Right kidney (tissue), 1 donor: ENCODE results near the gene STK10.

Source experiments
- DNase-seq: peaks from one replicate; pipeline ENCODE4 v3.0.0-alpha.2; 2016

STK10 gene

DNA sequence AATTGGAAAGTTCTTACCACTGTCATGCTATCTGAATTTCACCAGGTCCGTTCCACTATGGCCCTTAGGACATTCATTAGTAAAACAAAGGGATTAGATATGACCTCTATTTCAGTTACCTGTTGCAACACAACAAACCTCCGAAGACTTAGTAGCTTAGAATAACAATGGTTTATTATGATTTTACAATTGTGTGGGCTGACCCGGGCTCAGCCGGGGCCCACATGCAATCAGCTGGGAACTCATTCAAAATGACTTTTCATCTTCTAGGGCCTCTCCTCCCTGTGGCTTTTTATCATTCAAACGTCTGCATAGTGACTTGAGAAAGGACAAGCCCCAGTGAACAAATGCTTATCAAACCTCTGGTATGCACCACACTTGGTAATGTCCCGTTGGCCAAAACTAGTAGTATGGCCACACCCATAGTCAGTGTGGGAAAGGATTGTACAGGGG is 179.3 kb downstream of the STK10 start:
- DNase-seq = no peak

DNA sequence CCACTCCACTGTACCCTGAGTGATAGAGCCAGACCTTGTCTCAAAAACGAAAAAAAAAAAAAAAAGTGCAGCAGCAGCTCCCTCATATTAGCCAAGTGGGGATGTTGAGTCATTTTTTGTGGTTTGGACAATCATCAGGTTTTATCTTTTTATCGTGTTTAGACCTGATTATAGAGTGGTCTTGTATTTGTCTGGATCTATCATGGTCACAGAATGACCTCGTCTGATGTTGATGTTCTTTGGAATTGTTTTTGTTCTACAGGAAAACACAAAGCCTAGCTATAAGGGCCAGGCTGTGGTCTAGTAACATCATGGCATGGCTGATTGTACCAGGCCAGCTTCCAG is 179.9 kb downstream of the STK10 start:
- no peak for DNase-seq

DNA sequence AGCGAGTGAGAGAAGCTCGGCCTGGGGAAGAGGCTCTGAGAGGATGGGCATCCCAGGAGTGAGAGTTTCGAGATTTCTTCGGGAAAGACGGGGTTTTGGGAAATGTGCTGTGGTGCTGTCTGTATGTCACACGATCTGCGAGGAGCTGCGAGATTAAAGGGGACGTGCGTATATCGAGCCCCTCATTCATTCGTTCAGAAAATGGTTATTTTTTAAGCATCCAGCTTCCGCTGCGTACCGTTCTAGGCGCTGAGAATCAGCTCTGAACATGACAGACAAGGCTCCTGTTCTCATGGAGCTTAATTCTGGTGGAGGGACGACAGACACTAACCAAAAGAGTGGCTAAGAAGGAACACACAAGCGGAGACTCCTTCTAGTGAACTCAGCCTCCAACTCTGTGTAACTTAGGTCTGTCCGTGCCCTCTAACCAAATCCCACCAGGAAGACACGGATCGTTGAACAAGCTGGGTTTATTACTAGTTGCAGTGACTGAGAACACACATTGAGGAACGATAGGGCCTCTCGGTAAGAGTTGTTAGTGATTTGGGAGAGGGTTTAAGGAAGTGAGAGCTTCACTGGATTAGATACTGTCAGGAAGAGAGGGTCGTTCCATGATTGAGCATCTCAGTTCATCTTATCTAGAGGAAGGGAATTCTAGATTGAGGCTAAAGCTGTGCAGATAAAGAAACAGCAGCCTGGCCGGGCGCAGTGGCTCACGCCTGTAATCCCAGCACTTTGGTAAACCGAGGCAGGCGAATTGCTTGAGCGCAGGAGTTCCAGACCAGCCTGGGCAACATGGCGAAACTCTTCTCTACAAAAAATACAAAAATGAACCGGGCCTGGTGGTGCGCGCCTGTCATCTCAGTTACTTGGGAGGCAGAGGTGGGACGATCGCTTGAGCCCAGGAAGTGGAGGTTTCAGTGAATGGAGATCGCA is 180.6 kb downstream of the STK10 start:
- no peak for DNase-seq

DNA sequence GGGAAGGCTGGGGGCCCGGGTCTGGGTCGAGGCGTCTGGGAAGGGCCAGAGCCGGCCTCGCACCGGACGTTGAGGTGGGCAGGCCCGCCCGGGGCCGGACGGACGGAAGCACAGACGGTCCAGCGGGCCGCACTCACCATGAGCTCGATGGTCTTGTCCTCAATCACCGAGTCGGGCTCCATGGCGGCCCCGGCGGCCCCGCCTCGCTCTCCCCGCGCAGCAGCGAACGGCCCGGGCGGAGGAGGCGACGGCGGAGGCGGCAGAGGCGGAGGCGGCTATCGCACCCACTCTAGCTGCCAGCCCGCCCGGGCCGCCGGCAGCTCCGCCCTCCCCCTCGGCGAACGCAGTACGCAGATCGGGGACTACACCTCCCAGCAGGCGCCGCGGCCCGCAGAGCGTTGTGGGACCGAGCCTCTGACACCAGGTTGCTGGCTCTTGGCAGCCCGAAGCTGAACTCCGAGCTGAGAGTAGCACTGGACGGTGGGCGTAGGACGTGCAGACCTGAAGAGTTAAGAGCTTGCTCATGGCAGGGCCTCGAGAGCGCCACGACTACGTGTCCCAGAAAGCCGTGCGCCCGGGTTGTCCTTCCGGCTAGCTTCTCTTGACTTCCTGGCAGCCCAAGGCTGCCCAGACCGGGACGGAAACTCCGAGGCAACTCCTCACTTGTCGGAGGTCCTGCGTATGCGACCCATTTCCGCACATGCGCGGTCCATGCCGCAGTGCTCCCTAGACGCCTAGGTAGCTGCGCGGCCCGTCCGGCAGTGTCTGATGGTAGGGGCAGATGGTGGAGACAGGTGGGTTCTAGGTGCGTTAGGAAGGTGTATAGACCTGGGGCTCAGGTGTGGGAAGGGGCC is 181.5 kb downstream of the STK10 start, which contains the start of gene FBXW11:
TSS of gene FBXW11 (minus strand) at position 318 of the 854 bp plus-strand sequence. CDS start at position 182, 136 bp downstream.
- peak; percentile 100 for DNase-seq

DNA sequence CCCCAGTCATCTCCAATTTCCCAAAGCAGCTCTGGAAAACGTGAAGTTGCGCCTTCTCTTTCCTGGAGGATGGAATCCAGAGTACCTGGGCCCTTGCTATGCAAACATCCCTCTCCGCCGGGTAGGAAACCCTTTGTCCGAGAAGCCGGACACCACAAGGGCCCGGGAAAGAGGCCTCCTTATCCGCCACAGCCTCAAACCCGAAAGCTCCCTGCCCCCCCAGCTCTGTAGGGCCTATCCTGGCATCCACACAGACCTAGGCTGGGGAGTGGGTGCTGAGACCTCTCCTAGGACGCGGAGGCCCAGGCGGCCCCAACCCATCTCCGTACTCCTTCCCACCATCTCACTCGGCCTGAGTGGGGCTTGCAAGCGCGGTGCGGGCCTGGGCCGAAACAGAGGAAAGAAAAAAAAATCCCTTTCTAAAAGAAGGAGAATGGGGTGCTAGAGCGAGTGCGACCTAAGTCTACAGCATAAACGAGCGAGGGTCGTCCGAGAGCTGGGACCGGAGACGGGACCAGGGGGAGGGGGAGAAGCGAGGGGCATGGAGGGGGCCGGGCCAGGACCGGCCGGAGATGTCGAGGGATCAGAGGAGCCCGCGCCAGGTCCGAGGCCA is 182.2 kb downstream of the STK10 start:
- DNase-seq = peak; percentile 86

DNA sequence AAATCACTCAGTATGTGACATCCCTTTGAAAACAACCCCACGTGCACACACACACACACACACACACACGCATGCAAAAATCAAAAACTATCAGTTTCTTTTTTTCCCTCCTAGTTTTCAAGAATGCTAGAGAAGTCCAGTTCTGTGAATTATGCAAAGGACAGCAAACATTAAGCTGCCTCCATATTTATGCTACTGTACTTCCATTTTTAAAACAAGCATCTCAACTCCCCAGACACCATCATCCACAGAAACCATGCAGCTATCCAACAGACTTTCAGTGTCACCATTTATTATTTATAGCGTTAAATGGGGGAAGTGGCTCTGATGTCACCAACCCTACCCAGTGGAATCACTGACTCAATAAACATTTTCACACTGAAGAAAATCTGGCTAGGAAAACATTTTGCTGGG is 183.2 kb downstream of the STK10 start:
- DNase-seq = no peak

DNA sequence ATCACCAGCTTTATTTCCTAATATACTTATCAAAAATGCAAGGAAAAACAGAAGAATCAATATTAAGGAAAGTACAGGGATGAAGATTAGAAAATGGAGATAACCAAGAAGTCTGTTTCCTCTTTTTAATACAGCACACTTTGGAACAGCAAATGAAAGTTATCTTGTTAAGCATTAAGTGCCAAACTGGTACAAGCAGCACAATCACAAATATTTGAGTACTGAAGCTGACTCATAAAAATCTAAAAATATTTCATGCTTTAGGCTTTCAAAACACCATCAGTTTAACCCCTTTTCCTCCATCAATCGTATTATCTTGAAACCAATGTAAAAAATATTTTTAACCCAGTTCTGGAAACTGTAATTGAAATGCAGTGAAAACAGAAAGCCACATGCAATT is 184.3 kb downstream of the STK10 start:
- no peak for DNase-seq

DNA sequence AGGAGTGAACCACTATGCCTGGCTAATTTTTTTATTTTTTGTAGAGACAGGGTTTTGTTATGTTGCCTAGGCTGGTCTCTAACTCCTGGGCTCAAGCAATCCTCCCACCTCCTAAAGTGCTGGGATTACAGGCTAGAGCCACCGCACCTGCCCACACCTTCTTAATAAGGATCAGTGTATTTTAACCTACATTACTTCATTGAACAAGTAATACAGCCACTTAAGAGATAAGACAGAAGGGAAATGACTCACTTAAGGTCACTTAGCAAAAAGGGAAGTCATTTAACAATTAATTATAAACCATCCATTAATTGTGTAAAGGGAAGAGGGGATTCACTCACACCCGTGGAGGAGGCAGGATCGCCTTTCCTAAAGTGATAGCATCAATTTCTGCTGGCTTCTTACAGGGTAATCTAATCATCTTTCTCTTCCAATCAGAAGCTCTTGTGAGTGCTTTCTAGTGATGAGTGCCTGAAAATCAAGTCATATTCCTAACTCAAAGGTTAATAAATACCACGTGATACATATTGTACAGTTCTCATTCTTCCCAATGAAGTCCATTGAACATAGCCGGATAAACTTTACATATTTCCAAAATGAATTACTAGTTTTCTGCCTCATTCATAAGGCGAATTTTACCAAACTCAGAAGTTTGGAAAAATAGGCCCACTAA is 185.0 kb downstream of the STK10 start:
- DNase-seq = no peak

DNA sequence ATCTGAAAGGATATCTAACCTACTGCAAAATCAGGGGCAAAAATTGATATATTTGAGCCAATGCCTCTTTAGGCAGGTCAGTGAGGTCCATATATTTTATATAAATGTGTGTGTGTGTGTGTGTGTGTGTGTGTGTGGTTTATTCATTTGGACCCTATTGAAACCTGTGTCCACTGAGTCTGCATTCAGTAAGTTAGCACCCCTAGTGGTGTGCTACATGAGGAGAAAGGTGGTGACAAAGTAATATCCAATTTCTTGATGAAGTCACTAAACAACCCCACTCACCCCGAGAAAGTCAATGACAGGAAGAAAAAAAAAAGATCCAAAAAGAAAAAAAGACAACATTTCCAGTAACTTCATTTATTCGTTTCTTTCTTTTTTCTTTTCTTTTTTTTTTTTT is 185.7 kb downstream of the STK10 start:
- peak; percentile 7 for DNase-seq

DNA sequence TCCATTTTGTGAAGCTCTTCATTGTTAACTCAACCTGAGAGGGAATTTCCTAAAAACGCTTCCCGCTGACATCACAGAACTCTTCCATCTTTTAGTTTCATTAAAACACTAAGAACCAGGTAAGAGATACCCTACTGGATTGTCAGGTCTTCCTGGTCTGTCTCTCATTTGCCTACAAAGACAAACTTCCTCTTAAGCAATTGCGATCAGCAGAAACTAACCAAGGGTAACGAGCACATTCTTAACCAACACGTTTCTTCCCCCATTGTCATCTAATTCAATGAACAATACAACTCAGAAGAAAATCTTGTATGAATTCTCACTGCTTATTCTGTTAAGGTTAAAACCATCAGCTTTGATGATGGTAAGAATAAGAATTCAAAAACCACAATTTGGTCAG is 188.1 kb downstream of the STK10 start:
- no peak for DNase-seq

DNA sequence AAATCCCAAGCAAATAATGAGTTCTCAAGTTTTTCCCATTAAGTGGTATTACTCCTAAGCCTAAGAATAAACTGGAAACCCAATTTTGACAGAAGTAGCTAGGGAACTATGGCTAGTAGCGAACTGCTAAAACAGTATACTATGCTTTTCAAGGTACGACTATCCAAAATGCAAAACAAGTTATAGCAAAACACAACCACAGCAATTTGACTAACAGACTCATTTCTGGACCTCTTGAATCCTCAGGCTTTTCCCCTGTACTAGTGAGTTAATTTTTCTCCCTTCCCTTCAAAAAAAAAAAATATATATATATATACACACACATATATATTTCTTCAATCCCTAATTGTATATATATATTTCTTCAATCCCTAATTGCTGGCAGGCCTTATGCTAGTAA is 188.9 kb downstream of the STK10 start:
- DNase-seq = no peak

DNA sequence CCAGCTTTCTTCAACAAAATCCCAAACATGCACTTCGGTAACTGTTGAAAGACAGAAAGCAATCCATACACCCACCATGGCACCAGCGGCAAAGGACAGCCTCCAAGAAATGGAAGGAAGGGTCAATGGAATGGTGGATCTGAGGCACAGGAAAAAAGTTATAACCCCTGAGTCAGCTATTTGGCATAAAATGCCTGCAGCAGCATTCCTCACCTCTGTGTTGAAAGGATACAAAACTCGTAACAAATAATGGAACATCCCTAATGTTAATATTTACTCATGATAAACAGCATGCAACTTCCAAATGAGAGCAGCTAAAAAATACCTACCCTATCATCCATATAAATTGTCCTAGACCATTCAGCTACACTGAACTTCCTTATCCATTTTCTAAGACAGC is 191.0 kb downstream of the STK10 start:
- DNase-seq = no peak

DNA sequence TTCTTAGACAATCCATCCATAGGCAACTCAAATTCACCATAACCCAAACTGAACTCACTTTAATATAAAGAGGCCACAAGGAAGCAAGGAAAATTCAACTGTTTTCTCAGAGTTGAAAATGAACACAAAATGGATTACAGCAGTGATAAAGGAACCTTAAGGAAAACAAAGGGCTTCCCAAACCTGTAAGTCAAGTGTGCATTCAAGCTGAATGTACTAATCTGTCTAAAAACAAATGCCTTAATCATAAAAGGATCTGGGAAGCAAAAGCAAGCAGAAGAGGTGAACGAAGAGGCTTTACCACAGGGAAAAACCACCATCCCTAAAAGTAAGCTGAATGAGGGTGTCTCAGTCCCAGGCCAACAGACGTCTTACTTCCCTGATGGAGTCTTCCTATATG is 195.2 kb downstream of the STK10 start:
- no peak for DNase-seq

DNA sequence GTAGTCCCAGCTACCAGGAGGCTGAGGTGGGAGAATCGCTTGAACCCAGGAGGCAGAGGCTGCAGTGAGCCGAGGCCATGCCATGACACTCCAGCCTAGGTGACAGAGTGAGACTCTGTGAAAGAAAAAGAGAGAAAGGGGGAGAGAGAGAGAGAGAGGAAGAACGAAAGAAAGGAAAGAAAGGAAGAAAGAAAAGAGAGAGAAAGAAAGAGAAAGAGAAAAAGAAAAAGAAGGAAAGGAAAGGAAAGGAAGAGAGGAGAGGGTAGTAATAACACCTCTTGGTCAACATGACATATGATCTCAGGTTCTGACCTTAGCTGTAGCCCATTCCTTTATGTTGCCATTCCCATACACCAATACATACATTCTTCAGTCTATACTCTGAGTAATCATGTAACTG is 195.7 kb downstream of the STK10 start:
- no peak for DNase-seq
